GM21619 (cell line): ENCODE results near the gene TFEB.

Experiments used
- ATAC-seq: cut with Tn5 transposase; IDR thresholded peaks from one replicate; pipeline ENCODE4 v1.9.1; 2021; ENCODE audit not compliant: unreplicated experiment

TFEB gene

GRCh38 chr6:41641352-41641925 lies 94.0 kb downstream of the TFEB start:
- ATAC-seq: no peak

GRCh38 chr6:41640426-41640825 lies 95.0 kb downstream of the TFEB start:
- no peak for ATAC-seq

- no peak for ATAC-seq
These were observed 95.5 kb downstream of the TFEB start for GRCh38 chr6:41639809-41640371.

- no peak for ATAC-seq
These were observed 96.2 kb downstream of the TFEB start for GRCh38 chr6:41638935-41639808.

GRCh38 chr6:41638002-41638934 lies 97.1 kb downstream of the TFEB start, which contains the start of gene MDFI:
MDFI (plus strand) TSS chr6:41638468; CDS start chr6:41638750, 282 bp downstream.
- no peak for ATAC-seq

GRCh38 chr6:41637194-41638001 lies 98.0 kb downstream of the TFEB start:
- ATAC-seq: no peak

GRCh38 chr6:41636833-41637193 lies 98.6 kb downstream of the TFEB start:
- no peak for ATAC-seq

GRCh38 chr6:41635365-41635764 lies 100.0 kb downstream of the TFEB start:
- no peak for ATAC-seq

GRCh38 chr6:41634657-41635056 lies 100.8 kb downstream of the TFEB start:
- ATAC-seq: no peak
